OCI-LY7 (cell line): Measurements from ENCODE around the gene UBTF. TPM values are rescaled to one million over a fixed set of nuclear protein-coding genes. Genes with fewer than 3 reads are reported as not detected.

Experiments used
- BruUV-seq: library from RNA; stranded (reverse); fragments of 400-500 nt; replicated peaks from 2 replicates; lab custom pipeline; 2021; lab: Mats Ljungman, UMichigan
- CTCF ChIA-PET: fragments of 300-600 bp; sonication (Branson Sonifier 250); formaldehyde crosslinking; loops from one replicate; lab custom pipeline; 2022; ENCODE audit warnings: antibody characterized with exemption; ENCODE audit not compliant: unreplicated experiment; lab: Charles Lee
- POLR2A ChIA-PET: fragments of 300-600 bp; sonication (Branson Sonifier 250); formaldehyde crosslinking; loops from one replicate; lab custom pipeline; 2022; ENCODE audit warnings: antibody characterized with exemption; lab: Charles Lee
- DNase-seq: peaks from one replicate; pipeline ENCODE4 v3.0.0-alpha.2; 2015; ENCODE audit warnings: low spot score
- H2AFZ ChIP-seq: fragments of 200-600 bp; sonication (generic), shearing (Covaris generic); 2 replicates; pipeline ENCODE4 v1.6.1; 2014; ENCODE audit warnings: mild to moderate bottlenecking, antibody characterized with exemption, low read length, moderate library complexity
- H3K27ac ChIP-seq: fragments of 200-600 bp; sonication (generic); 2 replicates; pipeline ENCODE4 v1.5.1; 2014; ENCODE audit warnings: mixed run types, low read depth, mild to moderate bottlenecking, moderate library complexity, low read length, inconsistent platforms; ENCODE audit not compliant: poor library complexity, severe bottlenecking
- H3K36me3 ChIP-seq: fragments of 200-600 bp; sonication (generic); 2 replicates; pipeline ENCODE4 v1.6.1; 2014; ENCODE audit warnings: mild to moderate bottlenecking, antibody characterized with exemption, low read length, moderate library complexity, mixed read lengths; ENCODE audit not compliant: insufficient read depth
- H3K4me1 ChIP-seq: fragments of 200-600 bp; sonication (generic); 2 replicates; pipeline ENCODE4 v1.5.1; 2014; ENCODE audit warnings: mild to moderate bottlenecking, low read length; ENCODE audit not compliant: insufficient read depth, poor library complexity, severe bottlenecking
- H3K4me2 ChIP-seq: fragments of 200-600 bp; sonication (generic); 2 replicates; pipeline ENCODE4 v1.6.1; 2014; ENCODE audit warnings: mild to moderate bottlenecking, low read length
- H3K4me3 ChIP-seq: fragments of 200-600 bp; sonication (generic); 2 replicates; pipeline ENCODE4 v1.5.1; 2014; ENCODE audit warnings: mild to moderate bottlenecking, low read depth, low read length; ENCODE audit not compliant: poor library complexity, severe bottlenecking
- H3K79me2 ChIP-seq: fragments of 200-600 bp; sonication (generic); 2 replicates; pipeline ENCODE4 v1.6.1; 2016; ENCODE audit warnings: low read depth, mild to moderate bottlenecking, low read length, moderate library complexity, mixed read lengths; ENCODE audit not compliant: insufficient read depth
- H3K9me2 ChIP-seq: fragments of 200-600 bp; sonication (generic); 2 replicates; pipeline ENCODE4 v1.6.1; 2016; ENCODE audit warnings: mild to moderate bottlenecking, low read length, mixed read lengths; ENCODE audit not compliant: insufficient read depth
- H3K9me3 ChIP-seq: fragments of 200-600 bp; sonication (generic); 2 replicates; pipeline ENCODE4 v1.6.1; 2014; ENCODE audit warnings: mild to moderate bottlenecking, mixed run types, low read length, mixed read lengths
- H4K20me1 ChIP-seq: fragments of 200-600 bp; sonication (generic); 2 replicates; pipeline ENCODE4 v1.6.1; 2014; ENCODE audit warnings: mild to moderate bottlenecking, antibody characterized with exemption, low read length, moderate library complexity, mixed read lengths; ENCODE audit not compliant: insufficient read depth
- CTCF ChIP-seq: fragments of 200-600 bp; sonication (generic); conservative IDR thresholded peaks from 2 replicates; pipeline ENCODE4 v1.5.1; 2014; ENCODE audit warnings: mild to moderate bottlenecking, antibody characterized with exemption, low read length, moderate library complexity, mixed read lengths
- EZH2phosphoT487 ChIP-seq: fragments of 200-600 bp; sonication (generic); IDR thresholded peaks from 2 replicates; pipeline ENCODE4 v1.6.1; 2018; ENCODE audit warnings: low read depth, borderline replicate concordance, mild to moderate bottlenecking, mixed run types, antibody characterized with exemption, low read length, moderate library complexity, mixed read lengths
- intact Hi-C: fragments of 100-400 bp; cut with micrococcal nuclease; formaldehyde crosslinking; loops from one replicate; pipeline ENCODE4 v1.10.0; 2022; ENCODE audit not compliant: unreplicated experiment
- total RNA-seq, 2 experiments: library from RNA; depleted of rRNA in 1 of 2; stranded (reverse); fragments of >200 nt in 1 of 2; shearing (Covaris generic) in 1 of 2; gene quantifications; 2 replicates each; pipeline ENCODE4 v1.2.3, GENCODE V29; 2014 to 2022

The UBTF gene
- total RNA-seq, 2 experiments from 2014 or later: 155 to 215 TPM

DNA sequence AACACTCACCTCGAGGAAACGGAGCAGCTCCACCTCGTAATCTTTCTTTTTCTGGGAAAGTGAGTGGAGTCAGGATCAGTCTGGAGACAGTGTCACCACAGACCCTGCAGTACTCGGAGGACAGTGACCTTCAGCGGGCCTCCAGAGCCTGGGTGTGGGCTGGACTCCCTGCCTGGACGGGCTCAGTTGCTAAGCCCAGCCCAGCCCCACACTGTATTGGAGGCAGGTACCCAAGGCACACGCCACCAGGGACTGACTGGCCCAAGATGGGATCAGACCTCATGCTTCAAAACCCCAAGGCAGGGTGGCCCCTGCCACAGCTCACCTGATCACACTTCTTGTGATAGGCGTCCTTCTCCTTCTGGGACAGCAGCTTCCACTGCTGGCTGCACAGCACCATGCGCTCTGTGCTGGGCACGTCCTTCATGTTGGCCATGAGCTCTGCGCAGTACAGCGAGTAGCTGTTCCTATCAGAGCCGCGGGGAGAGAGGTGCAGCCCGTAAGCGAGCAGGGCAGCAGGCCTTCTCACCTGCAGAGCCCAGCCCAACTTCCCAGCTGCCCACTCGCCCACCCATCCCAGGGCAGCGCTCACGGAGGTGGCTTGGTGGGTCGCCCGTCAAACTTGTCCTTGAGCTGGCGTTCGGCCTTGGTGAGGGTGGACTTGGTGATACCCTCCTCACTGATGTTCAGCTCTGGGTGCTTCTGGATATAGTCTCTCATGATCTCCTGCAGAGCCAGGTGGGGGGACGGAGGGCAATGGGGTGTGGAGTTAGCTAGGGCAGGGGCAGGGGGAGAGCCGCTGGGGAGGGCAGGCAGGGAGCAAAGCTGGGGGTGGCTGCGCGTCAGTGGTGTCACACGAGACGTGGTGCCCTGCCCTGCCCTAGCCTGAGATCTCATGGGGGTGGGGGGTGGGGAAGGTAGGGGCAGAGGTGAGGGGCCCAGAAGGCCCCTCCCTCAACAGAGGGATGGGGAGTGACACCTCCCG is 7.9 kb downstream of the UBTF start:
- POLR2A ChIA-PET: interaction anchor here (0.6 to 2.0 kb wide), 4 partner anchors 10 to 136 kb away, joined by 3 to 6 read pairs (median 4); no protein-coding TSS in a partner anchor
- Histone ChIP-seq H3K36me3 (peaks cover 90% of the 10 kb centered on the region), H3K9me2 (no peaks in the 10 kb centered on the region), H3K4me1 (peaks cover 47% of the 10 kb centered on the region), H3K79me2 (peaks cover 33% of the 10 kb centered on the region), H3K4me2 (peak overlapping the region; percentile 57), H4K20me1 (no peaks in the 10 kb centered on the region), H3K4me3 (peak overlapping the region; percentile 46), H2AFZ (no peak overlapping the region), H3K9me3 (no peaks in the 10 kb centered on the region), H3K27ac (peak overlapping the region; percentile 76)
- BruUV-seq: no TSS peak
- TF ChIP-seq CTCF (no peak), EZH2phosphoT487 (no peak)
- CTCF ChIA-PET: interaction anchor here (0.6 to 1.5 kb wide), 2 partner anchors 8 to 12 kb away, joined by 3 to 8 read pairs; partner anchors contain the start of genes ATXN7L3 and UBTF
- DNase-seq: no peak
- intact Hi-C loops: loop anchor here (2.0 to 10.0 kb wide), 3 partner anchors 113 to 293 kb away; partner anchors contain the start of genes GPATCH8 and SLC25A39

GRCh38 chr17:44210342-44211192 is 8.9 kb downstream of the UBTF start:
- ChIA-PET CTCF (interaction anchor here (0.6 to 1.5 kb wide), 7 partner anchors 9 to 135 kb away, joined by 3 to 8 read pairs (median 4); partner anchors contain the start of genes ATXN7L3, GRN and UBTF), POLR2A (interaction anchor here (0.6 to 2.0 kb wide), 3 partner anchors 9 to 36 kb away, joined by 3 to 6 read pairs (median 5); no protein-coding TSS in a partner anchor)
- H3K27ac ChIP-seq: peak overlapping the region; percentile 76
- TSS peak; percentile 55 for BruUV-seq
- H3K4me2 ChIP-seq: peak overlapping the region; percentile 72
- intact Hi-C loops: loop anchor here (2.0 to 10.0 kb wide), 3 partner anchors 114 to 294 kb away; partner anchors contain the start of genes GPATCH8 and SLC25A39
- H3K9me2 ChIP-seq: no peaks in the 10 kb centered on the region
- H3K4me3 ChIP-seq: peak overlapping the region; percentile 52
- H4K20me1 ChIP-seq: no peaks in the 10 kb centered on the region
- no peak for TF ChIP-seq EZH2phosphoT487
- TF ChIP-seq CTCF: peak; percentile 94
- peak; percentile 94 for DNase-seq
- no peak overlapping the region for H2AFZ ChIP-seq
- H3K79me2 ChIP-seq: peaks cover 24% of the 10 kb centered on the region
- H3K9me3 ChIP-seq: no peaks in the 10 kb centered on the region
- peaks cover 37% of the 10 kb centered on the region for H3K4me1 ChIP-seq
- peaks cover 90% of the 10 kb centered on the region for H3K36me3 ChIP-seq
